Middle frontal gyrus (tissue), 1 donor: Measurements from ENCODE around the gene TTYH2.

ENCODE experiments used
- DNase-seq: peaks from one replicate; pipeline ENCODE4 v3.0.0-alpha.2; 2015; ENCODE audit warnings: low spot score; ENCODE audit errors: extremely low spot score

The TTYH2 gene

DNA sequence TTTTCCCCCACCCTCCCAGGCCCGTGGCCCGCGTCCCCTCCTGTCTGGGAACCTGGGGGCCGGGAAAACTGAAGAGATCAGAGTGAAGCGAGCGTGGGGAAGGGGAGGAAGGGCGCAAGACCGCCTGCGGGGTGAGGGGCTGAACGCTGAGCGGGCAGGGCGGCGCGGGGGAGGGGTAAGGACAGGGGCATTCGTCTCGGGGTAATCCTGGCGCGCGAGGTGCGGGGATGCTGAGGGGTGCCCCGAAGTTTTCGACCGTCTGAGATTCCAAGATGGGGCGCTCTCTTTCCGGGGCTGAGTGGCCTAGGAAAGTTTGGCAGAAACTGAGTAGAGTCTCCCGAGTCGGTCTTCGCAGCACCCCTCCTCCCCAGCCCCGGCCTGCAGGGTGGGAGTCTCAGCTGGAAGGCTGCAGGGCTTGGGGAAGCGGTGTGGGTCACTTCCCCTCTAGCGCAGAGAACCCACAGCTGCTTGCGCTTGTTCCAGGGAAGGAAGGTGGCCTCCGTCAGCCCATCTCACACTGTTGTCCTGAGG lies 555 bp downstream of the TTYH2 start:
- no peak for DNase-seq

DNA sequence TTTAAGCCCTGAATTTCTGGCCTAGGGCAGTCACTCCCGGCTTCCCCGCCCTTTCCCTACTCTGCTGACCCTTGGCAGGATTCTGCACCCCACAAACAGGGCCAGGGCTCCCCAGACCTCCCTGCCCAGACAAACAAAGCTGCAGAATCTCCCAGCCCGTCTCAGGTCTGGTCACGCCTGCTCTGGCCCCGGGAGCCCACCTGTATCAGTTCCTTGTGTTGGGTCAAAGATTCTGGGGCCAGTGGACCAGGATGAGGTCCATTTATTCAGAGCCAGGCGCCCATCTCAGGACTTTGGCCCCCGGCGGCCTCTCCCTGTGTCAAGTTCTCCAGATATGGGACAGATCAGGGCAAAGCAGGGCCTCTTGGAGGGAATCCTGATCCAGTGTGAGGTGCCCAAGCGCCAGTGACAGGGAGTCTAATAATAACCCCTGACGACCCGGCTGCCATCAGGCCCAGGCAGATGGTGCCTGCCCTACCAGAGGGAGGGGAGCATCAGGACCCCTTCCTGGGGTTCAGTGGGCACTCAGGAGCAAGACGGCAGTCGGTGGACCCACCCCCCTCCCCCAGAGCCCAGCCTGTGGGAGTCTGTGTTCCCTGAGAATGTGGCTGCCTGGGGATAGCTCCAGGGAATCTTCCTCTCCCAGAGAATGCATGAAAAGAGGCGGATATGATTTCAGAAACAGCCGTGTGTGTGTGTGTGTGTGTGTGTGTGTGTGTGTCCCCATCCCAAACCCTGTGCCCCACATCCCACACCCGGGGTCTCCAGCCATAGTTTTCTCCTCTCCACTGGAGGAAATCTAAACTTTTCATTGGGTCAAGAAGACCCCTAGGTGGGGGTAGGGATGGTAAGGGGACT lies 1.3 kb downstream of the TTYH2 start:
- no peak for DNase-seq

DNA sequence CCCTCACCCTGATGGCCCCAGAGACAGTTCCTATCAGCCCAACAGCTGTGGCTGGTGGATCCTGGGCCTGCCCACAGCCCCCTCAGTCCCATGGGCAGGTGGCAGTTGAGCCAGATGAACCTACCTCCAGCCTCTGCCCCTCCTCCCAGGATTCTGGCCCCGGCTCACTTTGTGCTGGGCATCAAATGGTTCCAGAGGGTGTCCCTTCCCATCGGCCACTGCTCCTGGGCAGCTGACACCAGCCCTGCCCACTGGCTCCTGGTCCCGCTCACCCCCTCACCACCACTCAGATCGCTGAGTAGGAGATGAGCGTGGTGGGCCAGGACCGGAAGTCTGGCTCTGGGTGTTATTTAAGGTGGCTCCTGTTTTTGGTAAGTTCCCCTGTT lies 2.0 kb downstream of the TTYH2 start:
- DNase-seq, result no peak

DNA sequence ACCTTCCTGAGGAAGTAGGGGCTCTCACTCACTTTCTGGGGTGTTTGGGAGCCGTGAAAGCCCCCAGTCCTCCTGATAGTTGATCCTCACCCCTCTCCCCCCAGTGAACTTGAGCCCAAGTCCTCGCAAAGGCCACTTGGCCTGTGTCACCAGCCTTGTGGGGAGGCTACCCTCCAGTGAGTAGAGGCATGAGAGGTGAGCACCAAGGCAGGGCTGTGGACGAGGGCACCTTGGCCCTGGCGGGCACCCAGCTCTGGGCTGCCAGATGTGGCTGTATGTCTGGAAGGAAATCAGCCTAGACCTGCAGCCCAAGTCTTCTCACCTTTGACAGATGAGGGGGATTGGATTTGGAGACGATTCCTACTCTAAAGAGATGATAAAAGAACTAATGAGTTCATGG lies 3.1 kb downstream of the TTYH2 start:
- no peak for DNase-seq

DNA sequence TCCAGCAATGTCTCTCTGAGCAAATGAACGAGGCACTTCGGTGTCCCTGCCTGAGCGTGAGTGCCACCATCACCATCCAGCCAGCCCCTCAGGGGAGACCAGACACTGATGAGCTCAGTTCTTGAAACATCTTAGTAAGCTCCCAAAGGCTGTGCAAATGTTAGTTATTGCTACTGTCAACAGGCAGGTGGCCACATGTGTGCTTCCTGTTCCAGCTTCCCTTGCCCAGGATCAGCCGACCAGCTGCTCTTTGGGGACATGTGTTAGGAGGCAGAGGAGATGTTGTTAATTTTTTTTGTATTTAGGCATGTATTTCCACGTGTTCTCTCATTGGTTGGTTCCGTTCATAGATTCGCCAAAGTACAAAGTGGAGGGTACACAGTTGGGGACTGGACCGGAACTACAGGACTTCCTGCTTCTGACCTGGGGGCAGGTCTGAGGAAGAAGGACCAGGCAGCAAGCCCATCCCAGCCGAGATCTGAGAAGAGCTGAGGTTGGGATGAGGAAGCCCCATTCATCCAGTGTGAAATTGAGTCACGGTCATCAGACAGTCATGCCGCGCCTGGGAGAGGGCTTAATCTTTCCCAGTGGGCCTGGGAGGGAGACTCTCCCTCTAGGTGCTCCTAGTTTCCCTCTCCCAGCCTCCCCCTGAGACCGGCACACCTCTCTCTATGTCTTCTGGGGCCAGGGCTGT lies 3.8 kb downstream of the TTYH2 start:
- DNase-seq, result no peak

DNA sequence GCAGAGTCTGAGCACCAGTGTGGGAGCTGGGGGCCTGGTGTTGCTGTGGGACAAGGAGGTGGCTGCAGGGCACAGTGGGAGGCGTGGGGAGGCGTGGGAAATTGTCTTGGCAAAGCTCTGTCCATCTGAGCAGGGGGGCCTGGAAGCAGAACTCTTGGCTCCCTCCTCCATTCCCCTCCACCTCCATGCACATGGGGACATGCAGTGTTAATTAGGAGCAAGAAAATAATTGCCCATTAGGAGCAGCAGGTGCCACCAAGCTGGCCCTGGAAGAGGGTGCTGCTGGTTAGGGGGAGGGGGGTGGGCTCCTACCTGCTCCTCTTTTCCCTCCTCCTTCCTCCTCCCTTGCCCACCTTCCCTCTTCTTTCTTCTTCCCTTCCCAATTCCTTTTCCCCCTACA lies 4.5 kb downstream of the TTYH2 start:
- DNase-seq, result no peak

DNA sequence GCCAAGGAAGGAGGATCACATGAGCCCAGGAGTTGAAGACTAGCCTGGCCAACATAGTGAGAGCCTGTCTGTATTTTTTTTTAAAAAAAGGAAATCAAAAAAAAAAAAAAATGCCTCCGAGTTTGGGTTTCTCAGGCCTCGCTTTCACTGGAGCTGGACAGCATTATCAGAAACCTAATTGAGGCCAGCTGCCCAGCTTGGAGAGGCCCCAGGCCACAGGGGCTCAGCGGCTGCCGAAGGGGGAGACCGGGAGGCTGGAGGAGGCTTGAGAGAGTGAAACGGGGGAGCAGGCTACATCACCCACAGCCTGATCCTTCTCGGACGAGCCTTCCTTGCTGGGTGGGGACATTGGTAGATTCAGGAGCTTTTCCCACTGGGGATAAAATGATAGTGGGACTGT lies 5.1 kb downstream of the TTYH2 start:
- DNase-seq, result no peak

DNA sequence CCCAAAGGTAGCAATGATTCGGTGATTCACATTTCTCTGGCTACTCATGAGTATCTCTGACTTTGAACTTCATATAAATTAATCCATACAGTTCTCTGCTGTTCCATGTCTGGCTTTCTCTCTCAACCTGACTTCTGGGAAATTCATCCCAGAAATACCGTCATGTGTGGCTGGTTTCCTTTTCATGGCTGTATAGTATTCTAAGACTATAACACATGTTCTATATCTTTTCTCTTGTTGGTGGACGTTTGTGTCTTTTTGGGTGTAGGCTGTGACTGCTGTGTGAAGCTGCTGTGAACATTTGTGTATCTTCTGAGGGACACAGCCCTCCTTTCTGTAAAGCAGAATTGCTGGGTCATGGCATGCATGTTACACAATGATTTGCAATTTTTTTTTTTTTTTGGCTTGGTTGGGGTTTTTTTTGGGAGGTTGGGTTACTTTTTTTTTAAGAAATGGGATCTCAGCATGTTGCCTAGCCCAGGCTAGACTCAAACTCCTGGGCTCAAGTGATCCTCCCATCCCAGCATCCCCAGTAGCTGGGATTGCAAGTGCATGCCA lies 6.3 kb downstream of the TTYH2 start:
- no peak for DNase-seq

DNA sequence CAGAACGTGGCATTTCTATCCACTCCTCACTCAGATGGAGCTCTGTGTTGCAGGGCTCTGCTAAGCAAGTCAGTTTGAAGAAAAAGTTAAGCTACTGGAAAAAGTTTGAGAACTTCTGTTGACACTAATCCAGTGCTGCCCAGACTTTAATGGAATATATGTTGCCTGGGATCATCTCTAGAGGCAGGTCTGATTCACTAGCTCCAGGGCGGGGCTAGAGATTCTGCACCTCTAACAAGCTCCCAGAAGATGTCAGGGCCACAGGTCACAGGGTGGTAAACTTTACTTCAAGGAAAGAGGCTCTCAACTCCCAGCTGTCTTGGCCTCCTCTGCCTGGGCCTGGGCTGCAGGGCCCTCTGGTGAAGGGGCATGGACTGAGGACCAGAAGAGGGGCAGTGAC lies 6.8 kb downstream of the TTYH2 start:
- DNase-seq, result no peak

DNA sequence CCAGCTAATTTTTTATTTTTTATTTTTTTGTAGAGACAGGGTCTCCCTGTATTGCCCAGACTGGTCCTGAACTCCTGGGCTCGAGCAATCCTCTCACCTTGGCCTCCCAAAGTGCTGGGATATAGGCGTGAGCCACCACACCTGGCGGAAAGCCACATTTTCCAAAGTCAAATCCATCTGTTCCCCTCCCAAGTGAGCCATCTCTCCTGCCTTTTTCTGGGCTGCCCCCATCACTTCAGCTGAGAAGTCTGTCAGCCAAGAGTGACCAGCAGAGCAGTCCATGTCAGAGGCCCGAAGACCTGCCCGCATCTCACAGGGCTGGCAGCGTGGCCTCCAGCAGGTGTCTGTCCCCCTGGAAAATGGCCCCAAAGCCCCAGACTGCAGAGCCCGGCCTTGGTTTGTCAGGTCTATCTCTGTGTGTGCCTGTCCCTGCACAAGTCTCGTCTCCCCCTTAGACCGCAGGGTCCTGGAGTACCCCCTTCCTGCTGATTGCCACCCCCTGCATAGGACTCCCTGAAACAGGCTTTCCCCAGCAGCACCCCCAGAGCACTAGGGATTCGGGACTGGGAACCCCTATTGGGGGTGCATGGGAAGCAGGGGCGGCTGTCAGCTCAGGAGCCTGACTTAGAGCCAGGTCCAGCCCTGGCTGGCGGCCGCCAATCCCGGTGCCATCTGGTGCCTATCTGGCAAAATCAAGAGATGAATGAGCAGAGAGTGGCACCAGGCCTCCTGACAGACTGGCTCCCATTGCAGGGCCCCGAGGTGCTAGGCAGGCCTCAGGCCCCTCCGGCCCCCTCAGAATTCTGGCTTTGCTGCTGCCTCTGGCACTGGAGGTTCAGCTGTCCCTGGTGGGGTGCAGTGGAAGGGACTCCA lies 7.8 kb downstream of the TTYH2 start:
- no peak for DNase-seq

DNA sequence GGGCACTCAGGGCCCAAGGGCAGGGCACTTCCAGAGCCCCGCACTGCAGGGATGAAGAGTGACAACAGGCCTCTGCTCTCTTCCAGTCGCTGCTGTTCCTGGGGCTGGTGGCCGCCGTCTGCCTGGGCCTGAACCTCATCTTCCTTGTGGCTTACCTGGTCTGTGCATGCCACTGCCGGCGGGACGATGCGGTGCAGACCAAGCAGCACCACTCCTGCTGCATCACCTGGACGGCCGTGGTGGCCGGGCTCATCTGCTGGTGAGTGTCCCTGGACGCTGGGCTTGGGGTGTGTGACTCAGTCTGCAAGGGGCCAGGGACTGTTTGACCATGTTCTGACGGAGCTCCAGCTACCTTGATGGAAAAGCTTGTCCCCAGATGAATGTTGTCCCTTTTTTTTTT lies 9.0 kb downstream of the TTYH2 start:
- DNase-seq, result no peak

DNA sequence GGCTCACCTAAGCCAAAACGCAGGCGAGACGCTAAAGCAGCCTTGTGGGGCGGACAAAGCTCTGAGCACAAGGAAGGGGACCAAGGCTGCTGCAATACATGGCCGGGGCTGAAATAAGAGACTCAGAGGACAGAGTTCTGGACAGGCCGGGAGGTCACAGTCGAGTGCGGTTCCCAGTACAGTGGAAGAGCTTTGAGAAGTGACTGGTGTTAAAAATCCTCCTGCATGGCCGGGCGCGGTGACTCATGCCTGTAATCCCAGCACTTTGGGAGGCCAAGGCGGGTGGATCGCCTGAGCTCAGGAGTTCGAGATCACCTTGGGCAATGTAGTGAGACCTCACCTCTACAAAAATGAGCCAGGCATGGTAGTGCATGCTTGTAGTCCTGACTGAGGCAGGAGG lies 10.5 kb downstream of the TTYH2 start:
- DNase-seq, result no peak

DNA sequence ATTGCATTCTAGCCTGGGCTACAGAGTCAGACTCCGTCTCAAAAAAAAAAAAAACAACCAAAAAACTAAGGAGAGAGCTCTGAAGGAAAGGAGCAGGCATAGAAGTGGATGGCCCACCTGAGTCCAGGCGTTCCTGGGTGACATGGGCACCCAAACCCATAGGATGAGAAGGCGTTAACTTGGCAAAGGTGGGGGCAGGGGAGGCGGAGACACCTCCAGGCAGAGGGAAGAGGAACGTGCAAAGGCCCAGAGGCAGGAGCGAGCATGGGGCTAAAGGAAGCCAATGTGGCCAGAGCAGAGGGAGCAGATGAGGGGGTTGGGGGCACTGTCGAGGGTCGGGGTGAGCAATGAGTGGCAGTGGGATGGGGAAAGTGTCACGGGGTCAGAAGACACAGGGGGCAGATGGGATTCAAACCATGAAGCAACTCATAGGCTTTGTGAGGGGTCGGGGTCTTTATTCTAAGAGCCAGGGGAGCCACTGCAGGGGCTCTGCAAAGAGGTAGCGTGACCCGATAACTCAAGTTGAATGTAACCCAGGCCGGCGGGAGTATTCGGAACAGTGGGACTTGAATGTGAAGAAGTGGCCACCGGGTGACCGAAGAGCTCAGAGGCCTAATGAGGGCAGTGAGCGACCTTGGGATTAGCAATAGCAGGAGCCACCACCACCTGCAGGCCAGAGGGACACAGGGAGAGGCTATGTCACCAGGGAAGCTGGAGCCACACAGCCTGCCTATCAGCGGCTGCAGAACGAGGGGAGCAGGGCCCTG lies 11.8 kb downstream of the TTYH2 start:
- DNase-seq, result no peak

DNA sequence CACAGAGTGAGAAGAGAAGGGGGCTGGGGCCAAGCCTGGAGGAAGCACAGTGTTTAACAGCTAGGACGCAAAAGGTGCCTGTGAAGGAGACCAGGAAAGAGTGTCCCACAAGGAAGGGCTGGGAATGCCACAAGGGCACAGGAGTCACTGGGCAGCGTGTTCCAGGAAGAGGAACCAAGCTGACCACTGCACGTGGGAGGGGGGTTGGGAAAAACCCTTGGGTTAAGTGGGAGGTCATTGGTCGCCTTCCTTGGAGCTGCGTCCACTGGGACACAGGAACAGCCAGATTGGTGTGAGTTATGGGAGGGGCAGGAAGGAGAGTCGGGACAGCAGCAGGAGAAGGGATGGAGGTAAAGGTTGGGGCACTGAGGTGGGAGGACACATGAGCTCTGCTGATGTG lies 12.9 kb downstream of the TTYH2 start:
- no peak for DNase-seq

DNA sequence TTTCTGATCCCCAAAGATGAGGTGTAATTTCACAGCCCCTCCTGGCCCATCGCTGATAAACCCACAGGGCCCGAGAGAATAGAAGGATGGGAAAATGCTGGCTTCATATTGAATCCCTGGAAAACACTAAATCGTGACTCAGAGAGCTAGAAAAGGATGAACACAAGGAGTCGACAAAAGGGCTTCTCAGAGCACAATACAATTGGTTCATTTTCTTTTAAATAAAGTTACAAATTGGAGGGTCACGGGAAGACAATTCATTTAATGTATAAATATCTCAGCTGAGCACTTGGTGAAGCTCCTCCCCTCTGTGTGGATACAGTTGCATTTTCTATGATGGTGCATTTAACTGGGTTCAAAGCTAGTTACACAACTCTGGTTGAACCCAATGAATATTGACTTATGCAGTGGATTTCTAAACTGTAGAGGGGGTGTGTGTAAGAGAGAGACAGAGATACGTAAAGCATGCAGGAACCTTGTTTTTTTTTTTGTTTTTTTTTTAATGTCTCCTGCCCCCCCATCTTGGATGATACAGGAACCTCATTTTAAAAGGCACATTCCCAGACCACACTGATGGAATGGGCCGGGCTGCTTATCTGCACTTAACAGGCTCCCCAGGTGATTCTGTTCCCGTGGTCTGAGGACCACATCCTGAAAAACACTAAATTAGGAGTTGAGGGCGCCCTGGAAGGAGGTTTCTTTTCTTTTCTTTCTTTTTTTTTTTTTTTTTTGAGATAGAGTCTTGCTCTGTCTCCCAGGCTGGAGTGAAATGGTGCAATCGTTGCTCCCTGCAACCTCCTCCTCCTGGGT lies 14.1 kb downstream of the TTYH2 start:
- no peak for DNase-seq

DNA sequence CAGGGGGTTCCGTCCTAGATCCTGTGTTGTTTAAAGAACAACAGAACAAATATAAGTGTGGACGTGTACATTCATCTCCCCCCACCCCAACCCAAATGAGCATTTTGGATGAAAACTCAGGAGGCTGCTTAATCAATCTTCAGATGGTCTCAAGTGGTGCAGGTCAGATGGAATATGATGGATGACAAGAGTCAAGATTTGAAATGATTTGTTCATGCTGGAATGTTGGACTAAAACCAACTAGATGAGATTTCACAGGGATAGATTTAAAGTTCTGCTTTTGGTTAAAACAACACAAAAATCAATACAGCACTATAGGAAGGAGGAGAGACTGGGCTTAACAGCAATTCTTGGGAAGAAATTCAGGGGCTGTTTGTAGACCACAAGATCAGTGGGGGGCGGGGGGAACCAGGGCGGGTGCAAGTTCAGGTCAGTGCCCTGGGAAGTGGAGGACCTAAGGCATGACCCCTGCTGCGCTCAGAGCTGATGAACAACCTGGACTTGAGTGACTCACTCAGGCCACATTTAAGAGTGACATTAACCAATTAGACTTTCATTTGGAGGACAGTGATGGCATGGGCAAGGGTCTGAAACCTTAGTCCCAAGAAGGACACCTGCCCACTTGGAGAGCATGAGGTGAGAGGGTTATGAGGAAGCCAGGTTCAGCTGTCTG lies 15.1 kb downstream of the TTYH2 start:
- DNase-seq, result no peak

DNA sequence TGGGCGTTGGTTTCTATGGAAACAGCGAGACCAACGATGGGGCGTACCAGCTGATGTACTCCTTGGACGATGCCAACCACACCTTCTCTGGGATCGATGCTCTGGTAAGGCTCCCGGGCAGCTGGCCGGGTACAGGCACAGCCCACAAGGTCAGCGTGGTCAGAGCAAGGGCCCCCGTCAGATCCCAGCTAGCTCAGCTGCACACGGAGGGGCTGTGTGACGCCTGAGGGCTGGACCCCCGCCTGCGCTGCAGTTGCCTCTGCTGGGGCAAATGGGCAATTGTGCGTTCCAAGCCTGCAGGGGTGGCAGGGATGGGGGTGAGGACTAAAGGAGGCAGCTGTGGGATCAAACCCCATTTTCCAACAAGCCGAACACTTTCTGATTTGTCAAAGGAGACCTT lies 17.5 kb downstream of the TTYH2 start:
- DNase-seq, result no peak

DNA sequence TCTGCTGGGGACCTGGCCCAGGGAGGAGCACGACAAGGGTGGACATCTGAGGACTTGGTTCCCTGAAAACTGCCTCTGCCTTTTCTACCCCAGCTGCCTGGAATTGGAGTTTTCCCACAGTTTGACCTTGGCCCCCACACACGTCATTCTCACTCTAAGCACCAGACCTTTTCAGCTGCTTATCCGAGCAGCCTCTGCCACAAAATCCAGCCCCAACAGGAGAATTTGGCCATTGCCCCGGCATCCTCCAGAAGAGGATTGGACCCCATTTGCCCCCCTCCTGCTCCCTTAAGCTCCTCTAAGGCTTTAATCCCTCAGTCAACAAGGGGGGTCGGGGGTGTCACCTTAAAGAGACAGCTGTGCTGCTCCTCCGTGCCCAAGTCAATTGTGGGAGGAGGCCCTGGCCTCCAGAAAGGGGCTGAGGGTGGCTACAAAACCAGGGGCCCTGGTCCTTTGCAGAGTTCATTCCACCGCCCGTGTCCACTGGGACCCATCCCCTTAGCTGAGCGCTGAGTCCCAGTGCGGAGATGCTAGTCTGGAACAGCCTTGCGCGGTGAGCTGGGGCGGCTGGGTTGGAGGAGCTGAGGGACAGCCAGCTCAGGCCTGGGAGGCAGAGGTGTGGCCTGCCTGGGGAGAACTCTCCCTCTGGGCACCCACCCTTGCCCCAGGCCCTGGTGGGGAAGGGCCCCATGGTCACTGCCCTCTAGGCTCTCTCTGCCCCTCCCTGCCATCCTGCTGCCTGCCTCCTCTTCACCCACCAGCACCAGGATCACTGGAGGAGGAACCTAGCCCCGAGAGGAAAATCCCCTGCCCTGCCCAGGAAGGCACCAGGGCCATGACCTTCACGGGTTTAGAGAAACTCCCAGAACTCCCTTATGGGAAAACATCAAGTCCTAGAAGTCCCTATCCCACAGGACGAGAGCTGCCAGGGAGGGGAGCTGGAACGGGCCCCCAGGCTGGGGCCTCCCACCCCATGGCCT lies 18.8 kb downstream of the TTYH2 start:
- DNase-seq, result no peak
